NCI-H1694 treated with DMSO at 0.1 percent for 48 hours (cell line): ENCODE results near the gene SUGCT.

Experiments used
- DNase-seq: peaks from one replicate; lab custom pipeline; 2025; lab: John Stamatoyannopoulos, UW

SUGCT gene

DNA sequence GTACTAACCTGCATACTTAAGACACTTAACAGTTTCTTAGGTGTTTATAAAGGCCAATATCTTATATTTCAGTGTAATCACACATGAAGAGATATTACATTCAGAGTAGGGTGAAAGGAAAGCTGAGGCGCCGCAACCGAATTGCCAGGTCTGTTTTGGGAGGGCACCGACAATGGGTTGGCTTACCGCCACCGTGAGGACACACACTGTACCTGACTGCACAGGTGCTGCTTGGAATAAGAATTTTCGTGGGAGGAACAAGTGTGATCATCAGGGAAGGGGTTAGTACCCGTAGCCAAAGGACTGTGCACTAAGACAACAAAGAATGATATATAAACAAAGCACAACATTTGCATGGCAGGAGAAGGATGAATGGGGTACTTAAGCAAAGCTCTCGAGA is 591.8 kb downstream of the SUGCT start:
- DNase-seq: no peak

DNA sequence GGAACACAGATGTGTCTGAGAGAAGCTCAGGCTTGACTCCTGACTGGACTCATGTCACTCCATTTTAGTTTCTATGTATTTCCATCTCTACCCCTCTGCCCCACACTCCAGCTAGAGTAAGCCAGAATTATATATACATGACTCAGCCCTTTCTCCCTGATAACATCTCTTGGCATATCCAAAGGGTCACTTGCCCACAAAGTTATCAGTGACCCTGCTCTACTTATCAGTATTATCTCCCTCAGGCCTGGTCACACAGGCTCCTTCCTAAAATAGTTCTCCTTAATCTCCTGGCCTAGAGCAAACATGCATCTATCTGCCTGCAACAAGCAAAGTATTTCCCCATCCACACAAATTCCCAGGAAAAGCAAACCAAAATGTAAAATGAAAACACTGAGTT is 598.3 kb downstream of the SUGCT start:
- no peak for DNase-seq

DNA sequence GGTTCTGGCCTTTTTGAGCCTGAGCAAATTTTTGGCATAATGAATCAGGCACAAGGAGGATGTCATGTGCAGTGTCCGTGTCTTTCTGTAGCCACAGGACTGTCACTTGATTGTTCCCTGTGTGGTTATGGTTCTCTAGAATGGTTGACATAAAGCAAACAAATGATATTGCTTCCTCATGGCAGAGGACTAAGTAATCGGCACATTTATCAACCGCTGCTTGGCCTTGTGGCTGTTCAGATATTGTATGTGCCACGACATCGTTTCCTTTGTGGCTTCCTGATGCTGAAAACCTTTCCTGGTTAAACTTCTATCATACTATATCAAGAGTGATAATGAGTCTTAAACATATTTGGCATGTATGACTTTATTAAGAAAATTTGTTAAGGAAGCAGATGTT is 598.8 kb downstream of the SUGCT start:
- no peak for DNase-seq

DNA sequence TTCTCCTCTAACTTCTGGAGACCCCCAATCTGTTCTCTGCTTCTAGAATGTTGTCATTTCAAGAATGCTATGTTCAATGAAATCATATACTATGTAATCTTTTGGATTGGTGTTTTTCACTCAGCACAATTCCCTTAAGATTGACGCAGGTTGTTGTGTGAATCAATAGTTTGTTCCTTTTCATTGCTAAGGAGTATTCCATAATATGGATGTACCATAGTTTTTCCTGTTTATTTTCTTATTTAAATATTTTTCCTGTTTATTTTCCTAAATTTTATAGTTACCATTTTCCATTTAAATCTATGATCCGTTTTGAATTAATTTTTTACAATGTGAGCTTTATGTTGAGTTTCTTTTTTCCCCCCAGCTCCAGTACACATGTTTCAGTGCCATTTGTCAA is 604.5 kb downstream of the SUGCT start:
- no peak for DNase-seq

DNA sequence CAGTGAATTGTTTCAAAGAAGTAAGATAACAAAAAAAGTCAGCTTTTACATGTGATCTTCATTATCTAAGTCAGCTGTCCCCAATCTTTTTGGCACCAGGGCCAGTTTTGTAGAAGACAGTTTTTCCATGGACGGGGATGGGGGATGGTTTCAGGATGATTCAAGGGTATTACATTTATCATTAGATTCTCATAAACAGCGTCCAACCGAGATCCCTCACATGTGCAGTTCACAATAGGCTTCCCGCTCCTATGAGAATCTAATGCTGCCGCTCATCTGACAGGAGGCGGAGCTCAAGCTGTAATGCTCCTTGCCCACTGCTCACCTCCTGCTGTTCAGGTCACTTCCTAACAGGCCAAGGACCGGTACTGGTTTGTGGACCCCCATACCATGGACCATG is 607.5 kb downstream of the SUGCT start:
- no peak for DNase-seq

DNA sequence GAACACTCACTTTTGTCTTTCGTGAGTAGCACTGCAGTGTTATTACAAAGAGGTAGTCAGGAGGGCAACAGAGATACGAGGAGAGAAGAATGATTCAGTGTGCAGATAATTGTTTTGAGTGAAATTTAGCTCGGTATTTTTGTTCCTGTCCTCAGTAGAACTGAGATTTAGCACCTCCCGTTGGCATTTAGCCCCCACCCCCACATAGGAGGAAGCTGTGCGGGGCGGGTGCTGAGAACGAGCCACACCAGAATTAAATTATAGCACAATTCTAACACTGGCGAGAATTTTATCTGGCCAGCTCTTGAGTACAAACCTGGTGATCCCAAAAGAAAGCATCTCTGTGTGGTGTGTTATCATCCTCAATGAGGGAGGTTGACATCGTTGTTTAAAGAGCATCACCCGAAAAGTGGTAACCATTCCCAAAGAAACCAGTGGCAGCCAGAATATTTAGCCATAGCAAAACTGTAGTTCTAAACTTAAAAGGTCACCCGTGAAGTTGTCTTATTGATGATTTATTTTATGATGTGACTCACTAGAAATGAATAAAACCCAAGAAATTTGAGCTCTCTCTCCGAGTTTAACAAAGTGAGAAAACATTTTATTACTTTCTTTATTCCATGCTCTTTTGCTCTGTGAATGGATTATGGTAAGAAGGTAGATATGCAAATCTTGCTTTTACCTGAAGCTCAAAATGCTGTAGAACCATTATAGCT is 612.2 kb downstream of the SUGCT start:
- no peak for DNase-seq

DNA sequence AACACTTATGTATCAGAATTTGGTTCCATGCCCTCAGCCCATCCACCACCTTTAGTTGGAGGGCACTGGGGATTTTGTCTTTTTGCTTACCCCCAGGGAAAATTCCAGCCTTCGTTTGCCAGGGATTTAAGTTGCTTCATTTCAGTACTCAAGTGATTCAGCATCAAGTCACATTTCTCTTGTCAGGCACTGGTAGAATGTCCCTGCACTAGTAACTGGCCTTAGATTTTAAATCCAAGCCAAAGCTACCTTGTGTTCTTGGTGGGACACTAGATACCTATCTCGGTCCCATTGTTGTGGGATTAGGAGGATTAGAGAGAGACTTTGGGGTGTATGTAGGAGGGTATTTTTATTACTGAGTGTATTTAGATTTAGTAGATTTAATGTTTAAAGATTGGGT is 613.1 kb downstream of the SUGCT start:
- no peak for DNase-seq

DNA sequence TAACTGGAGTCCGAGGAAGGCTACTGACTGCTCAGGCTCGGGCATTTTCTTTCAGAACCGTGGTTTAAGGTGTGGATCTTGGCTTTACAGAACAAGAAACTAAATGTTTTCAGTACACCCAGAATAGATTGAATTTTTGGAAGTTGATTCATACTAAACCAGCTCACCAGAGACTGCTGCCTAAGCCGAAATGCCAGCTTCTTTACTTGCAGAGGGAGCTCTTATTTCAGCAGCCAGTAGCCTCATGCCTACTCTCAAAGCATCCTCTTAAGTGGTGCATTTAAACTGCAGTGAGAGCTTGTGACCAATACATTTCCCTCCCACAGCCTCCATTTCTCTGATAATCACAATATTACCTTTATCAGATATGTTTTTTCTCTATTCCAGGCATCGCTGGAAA is 615.1 kb downstream of the SUGCT start:
- DNase-seq: no peak

DNA sequence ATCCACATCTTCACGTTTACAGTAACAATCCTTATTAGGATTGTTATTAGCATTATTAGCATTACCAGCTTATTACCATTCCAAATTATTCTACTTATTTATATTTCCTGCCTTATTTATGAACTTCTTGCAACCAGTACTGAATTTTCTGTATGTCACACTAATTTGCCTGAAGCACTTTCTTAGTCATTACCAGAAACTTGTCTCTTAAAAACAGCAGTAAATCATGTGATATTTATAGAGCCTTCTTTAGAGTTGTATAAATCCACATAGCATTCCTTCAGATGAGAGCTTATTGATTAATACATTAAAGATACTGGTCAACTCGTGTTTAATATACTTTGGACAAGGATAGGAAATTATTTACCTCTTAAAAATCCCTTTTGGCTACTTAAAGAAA is 618.6 kb downstream of the SUGCT start:
- DNase-seq: no peak

DNA sequence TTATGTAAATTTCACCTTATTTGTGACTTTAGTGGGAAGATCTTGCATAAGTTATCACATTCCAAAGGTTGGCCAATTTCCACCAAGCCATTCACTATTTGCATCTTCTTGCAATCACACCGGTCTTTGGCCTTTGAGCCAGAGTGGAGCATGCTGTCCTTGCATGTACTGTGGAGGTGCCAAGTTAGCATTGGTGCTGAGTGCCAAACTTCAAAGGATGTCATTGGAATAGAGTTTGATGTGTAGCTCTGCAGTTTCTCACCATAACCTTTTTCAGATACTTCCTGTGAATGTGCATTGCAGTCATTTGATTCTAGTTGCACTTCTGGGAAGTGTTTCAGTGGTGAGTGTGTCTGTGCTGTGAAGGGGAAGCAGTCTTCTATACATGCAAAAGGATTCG is 620.6 kb downstream of the SUGCT start:
- no peak for DNase-seq

DNA sequence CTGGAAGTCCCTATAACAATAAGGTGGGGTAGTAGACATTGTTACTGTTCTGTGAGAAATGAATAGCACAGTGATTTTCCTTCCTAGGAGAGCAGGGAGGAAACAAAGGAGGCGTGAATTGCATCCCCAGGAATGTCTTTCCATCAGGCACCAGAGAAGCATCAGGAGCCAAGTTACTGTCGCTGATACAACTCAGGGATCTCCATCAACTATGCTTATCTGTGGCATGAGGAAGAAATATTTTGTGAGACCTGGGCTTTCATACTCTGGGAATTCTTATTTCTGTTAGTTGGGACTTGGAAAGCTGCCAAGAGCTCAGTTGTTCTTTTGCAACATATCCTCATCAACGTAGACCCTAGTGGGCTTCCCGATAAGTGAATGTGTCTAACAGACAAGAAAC is 622.3 kb downstream of the SUGCT start:
- DNase-seq: no peak

DNA sequence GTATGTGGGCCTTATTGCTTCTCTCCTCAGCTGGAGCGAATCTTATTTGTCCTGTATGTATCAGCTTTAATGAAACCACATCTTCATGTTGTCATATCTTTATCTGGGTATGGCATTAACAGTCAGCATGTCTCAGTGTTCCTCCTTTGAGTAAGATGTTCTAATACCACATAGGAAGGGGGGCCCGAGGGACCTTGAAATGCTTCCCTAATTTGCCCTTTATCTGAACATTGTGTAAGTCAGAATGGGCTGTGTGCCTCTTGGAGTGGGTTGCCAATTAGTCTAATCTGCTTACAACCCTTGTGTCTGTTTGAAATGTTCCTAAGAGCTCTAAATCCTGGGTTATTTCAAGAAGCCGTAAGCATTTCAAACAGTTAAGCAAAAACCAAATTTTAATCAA is 623.8 kb downstream of the SUGCT start:
- no peak for DNase-seq

DNA sequence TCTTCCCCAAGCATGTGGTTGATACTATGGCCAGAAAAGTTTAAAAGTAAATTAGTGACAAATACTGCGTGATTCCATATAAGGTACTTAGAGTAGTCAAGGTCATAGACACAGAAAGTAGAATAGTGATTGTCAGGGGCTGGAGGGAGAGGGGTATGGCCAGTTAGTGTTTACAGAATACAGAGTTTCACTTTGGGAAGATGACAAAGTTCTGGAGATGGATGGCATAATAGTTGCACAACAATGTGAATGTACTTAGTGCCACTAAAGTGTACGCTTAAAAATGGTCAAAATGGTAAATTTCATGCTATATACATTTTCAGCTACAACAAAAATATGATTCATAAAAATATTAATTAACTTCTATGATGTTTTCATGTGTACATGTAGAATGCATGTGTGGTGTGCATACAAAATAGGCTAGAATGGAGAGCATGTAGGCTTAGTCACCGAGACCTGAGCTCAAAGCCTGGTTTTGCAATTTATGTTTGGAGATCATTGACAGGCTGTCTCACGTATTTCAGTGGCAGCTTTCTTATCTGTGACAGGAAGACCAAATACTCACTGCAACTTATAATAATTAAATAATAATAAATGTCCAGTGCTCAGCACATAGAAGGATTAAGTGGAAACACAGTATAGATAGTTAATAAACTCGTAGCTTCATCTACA is 625.6 kb downstream of the SUGCT start:
- no peak for DNase-seq

DNA sequence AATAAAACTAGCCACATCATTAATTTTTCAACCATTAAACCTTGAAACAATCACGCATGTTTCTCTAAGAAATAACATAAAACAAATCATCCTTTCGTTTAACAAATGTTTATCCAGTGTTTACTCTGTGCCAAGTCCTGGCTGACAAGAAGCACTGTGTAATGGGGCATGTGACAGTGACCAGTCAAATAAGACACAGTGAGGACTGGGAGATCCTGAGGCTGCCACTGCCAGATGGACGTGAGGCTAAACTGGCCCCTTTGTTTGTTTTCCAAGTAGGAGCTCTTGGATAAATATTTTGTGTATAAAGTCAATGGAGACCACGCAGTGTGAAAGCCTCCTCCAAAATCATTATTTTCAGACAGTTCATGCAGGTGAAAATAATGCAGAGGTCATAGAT is 626.2 kb downstream of the SUGCT start:
- DNase-seq: no peak

DNA sequence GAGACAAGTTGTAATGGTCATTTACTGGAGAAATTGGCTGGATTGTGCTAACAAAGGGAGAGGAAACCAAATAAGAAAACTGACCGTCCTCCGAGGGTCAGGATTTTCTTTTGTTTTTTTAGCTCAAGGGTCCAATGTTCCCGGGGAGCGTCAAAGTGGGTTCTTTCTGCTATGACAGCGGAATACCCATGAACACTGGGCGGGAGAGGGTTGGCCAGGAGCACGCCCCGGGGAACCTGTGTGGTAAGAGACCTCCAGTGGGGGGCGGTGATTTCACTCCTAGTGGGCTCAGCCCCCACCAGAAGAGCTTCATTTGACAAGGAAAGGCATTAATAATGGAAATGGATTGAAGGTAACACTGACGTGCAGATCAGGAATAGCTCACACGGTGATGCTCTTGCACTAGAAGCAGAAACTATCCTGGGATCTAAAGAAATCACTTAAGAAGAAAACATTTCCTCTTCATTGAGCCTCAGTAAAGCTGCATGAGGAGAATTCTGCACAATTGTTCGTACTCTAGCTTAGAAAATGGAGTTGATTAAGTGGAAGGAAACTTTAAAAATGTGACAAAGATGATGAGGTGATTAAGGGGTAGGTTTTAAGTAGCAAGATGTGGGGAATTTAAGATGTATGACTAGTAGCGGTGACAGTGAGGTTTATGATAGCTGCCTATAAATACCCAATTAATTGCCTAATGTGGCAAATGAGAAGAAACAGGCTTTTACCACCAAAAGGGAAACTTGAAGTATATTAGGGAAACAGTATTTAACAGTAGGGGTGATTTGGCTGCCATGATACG is 627.2 kb downstream of the SUGCT start:
- no peak for DNase-seq

DNA sequence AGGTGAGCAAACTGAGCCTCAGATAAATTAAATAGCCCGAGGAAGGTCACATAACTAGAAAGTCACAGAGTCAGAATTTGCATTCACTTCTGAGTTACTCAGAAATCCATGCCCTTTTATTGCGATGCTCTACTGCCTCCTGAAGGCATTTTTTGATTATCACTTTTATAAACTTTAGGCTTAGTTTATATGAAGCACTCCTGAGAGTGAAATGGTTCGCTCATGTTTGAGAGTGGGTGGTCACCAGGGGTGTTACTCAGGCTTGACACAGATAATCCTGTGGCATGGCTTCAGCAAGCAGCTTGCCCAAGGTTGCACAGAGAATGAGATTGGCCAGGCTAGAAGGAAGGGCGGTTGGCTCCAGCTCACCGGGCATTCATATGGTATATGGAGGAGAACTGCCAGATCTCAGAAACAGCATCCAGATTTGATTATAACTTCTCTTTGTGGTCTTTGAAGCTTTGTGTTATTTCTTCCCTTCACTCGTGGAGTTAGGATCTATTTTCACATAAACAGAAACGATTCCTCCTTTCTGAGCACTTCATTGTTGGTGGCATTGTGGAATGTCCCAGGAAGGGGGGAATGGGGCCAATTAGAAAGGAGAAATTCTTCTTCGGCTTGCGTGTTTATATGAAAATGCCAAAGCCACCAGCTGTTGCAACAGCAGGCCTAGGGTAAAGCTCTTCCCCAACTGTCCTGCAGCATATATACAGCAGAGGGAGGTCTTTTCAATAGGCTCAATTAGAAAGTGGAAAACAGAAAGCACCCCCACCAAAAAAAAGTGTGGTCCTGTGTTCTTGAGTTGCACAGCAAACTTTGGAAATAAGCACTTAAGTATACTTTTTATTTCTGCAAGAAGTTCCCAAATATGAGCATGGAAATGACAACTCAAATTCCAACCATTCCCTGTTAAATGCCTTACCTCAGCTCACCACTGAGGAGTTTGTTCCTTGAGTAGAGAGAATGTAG is 628.8 kb downstream of the SUGCT start:
- DNase-seq: peak; percentile 40

DNA sequence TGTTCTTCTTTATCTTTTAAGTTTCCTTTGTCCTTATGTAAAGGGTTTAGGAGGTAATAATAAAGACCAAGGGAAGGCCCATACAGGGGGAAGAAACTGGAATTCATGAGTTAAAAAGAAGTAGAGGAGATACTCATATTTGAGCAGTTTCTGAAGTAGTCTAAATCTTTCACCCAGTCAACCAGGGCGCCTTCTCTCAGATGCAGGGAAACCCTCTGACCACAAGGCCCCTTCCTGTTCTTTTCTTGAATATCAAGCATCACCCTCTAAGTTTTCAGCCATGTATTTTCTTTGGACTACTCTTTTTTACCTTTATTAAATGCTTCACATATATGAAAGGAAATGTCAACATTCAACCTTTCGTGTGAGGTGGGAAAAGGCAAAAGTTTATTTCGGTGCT is 630.8 kb downstream of the SUGCT start:
- no peak for DNase-seq

DNA sequence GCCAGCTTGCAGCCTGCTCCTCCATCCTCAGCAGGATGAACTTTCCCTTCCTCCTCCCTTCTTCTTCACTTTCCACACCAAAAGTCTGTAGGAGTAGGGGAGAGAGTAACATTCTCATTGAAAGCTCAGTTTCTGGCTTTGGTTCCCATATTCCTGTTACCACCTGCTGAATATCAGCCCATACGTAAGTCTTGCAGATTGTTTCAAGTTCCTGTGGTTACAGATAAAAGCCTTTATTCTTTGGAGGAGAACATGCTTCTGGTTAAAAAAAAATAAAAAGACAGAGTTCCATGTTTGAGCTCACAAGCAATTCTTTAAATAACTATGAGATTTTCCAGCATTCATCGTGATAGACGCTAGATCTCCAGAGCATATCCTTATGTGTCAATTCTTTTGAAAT is 637.3 kb downstream of the SUGCT start:
- DNase-seq: no peak

DNA sequence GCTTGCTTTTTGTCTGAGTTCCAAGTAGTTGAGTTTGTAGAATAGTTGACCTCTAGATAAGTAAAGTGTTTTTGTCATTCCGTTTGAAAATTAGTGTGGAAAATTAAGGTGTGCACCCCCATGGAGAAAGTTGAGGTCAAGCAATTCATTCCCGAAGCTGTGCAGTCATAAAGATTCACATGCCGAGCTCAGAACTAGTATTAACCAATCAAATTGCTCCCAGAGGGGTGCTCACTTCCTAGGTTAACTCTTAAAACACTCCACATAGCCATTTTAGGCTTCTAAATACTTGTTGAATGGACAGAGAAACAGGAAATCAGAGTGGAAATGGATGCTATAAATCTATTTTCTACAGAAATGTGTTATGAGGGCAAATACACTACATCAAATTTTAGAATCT is 638.9 kb downstream of the SUGCT start:
- DNase-seq: no peak

DNA sequence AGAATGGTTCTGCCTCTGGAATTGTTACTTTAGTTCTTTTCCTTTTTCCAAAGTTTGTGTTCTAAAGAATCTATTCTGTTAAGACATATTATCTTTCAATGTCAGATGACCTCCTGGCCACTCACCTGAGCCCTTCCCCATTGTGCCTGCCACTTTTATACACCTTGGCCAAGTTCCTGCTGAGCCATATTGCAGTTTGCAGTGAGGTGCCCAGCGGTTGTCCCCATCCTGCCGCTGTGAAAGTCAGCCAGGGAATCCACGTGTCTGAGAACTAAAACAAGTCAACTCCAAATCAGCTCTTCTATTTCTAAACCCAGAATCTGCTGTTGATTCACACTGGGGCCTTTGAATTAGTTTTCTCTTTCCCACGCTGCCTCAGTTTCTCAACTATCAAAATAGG is 641.1 kb downstream of the SUGCT start:
- no peak for DNase-seq

DNA sequence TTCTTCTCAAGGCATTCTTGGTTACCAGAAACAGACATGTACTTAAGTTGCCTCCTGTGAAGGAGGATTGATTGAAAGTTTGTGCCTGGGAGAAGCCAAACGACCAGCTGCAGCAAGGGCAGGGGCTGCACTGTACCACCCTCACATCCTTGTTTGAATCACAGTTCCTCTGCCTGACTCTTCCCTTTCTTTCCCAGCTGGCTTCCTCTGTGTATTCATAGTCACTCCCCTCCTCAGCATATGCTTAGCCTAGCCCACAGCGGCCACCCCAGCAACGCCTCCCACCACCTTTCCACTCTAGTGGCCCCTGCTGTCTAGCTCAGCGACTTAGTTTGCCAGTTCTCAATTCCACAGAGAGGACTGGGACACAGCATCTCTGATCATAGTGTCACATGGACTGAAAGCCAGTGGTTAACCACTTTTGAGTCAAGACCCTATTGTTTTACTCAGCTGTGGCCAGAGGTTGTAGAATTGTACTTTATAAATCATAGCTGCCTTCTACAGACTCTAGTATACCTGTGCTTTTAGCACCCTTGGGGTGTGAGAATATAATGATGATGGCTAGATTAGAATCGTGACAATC is 643.0 kb downstream of the SUGCT start:
- no peak for DNase-seq

DNA sequence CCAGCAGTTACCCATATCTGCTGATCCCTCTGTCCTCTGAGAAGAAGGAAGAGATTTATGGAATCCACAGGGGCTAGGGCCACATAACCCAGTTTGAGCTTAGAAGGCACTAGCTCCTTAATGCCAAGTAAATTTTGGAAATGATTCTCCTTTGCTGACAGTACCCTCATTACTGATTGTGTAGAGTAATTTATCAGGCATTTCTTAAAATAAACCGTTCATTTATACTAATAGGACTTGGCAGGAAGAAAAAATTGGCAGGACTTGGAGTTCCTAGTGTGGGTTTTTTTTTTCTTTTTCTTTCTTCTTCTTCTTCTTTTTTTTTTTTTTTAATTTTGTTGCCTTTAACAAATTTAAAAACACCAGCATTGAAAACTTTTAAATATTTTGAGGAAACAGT is 645.7 kb downstream of the SUGCT start:
- no peak for DNase-seq
